GM19240 (cell line): ENCODE measurements around the gene CDK5RAP2.
A peak's percentile ranks its signal among the peaks of the same experiment; 100 is the strongest.

Experiments
- DNase-seq: peaks from one replicate; pipeline ENCODE4 v3.0.0; 2011; ENCODE audit warnings: low spot score; ENCODE audit not compliant: insufficient read length

Gene CDK5RAP2

GRCh38 chr9:120360510-120360909, 219.5 kb downstream of the CDK5RAP2 start:
- DNase-seq: no peak

GRCh38 chr9:120360046-120360445, 219.9 kb downstream of the CDK5RAP2 start:
- DNase-seq: no peak

DNA sequence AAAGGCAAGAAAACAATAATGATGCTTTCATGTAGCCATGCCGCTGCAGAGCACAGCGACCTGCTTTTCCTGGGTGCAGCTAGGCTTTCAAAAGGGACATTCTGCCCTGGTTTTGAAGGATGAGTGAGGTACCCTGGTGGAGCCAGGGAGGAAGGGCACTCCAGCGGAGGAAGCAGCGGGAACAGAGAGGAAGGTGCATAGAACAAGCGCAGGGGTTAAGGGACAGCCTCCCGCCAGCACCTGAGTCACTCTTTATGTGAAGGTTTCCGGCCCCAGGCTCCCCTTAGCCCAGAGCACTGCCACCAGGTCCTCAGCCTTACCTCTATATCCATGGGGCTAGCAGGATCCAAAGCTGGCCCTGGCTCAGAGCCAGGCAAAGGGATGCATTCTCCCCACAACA, 221.1 kb downstream of the CDK5RAP2 start:
- DNase-seq: no peak

DNA sequence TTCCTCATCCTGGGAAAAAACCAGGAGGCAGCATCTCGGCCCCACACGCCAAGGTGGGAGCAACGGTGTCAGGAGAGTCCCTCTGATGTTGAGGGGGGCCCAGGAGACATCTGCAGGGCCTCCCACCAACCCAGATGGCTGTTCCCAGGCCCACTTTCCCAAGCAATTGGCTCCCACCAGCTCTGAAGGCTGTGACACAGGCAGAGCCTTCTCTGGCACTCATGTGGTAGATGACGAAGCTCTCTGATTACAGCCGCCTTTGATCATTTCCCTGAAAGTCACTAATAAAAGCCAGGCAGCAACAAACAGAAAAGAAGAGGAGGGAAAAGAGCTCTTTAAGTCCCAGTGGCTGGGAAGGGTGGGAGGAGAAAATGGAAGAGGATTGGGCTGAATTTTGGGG, 226.5 kb downstream of the CDK5RAP2 start:
- no peak for DNase-seq

- no peak for DNase-seq
Observed at GRCh38 chr9:120351106-120351505, 228.9 kb downstream of the CDK5RAP2 start.

GRCh38 chr9:120350596-120350995, 229.4 kb downstream of the CDK5RAP2 start:
- DNase-seq: no peak

- peak; percentile 31 for DNase-seq
Observed at GRCh38 chr9:120348951-120349429, 231.0 kb downstream of the CDK5RAP2 start.

DNA sequence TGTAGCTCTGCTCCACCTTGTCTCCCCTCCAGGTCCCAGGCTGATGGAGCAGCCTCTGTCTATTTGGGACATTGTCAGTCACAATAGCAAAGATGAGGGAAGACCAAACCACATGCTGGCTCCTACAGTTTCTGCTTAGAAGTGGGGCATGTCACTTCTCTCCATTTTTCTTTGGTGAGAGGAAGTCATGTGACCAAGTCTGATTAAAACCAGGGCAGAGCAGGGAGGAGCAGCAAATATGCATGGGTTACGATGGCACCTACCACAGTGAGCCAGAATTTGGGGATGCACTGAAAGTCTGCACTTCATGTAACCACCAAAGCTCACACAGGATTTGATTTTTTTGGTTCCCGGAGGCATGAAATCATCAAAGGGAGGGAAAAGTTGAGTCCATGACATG, 234.6 kb downstream of the CDK5RAP2 start:
- DNase-seq: no peak

DNA sequence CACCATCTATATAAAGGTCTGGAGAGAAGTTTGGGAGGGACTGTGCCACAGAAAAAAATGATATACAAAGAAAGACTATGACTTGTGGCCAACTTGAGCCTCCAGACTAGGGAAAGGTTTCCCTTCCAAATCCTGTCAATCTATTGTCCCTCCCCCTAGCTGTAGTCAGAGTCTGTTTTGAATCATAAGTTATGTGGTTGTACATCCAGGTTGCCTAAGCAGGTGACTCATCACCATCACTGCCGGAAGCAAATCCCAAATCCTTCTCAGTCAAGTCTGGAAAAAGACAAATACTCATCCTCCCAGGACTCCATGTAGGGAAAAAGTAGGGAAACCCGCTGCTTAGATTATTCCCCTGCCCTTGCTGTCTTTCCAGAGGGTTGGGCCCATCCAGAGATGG, 235.7 kb downstream of the CDK5RAP2 start:
- no peak for DNase-seq

DNA sequence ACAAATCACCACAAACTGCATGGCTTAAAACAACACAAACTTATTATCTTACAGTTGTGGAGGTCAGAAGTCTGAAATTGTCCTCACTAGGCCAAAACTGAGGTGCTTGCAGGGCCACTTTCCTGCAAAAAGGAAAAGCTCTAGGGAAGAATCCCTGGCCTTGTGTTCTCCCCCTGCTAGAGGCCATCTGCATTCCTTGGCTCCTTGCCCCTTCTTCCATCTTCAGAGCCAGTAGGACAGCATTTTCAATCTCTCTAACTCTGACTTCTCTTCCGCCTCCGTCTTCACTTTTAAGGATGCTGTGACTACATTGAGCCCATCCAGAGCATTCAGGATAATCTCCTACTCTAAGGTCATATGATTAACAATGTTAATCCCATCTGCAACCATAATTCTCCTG, 236.6 kb downstream of the CDK5RAP2 start:
- no peak for DNase-seq
